ENCODE data around the gene CHST11.
"Not testable (repeated sequence)": the region's sequence is repeated elsewhere in the genome, so short reads cannot be mapped to it uniquely, and the experiment has no call there.

The CHST11 gene

DNA sequence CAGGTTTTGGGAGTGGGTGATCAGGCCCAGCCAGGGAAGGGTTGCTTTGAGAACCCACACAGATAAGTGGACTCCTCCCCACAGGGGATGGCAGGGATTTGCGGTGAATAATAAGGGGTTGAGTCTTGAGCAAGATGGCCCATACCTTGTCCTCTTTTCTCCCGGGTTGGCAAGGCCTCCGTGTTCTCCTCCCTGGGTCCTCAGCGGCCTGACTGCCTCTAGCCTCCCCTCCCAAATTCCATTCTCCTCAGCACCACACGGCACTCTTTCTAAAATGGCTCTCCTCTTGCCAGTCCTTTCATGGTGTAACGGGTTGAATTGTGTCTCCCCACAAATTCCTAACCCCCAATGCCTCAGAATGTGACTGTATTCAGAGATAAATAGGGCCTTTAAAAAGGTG, 70.0 kb downstream of the CHST11 start:
- Histone ChIP-seq H3K9me3 (ENCODE audit: control insufficient read depth, insufficient read depth, low read depth, low read length) (no peaks in the 10 kb centered on the region), H3K36me3 (ENCODE audit: control insufficient read depth in 2 of 2, insufficient read depth in 1 of 2, low read length in 2 of 2) (no peaks in the 10 kb centered on the region), H3K4me1 (ENCODE audit: control insufficient read depth, insufficient read depth, low read length) (peaks cover 10% of the 10 kb centered on the region; the same call in 1 of the 2 replicates), H3K27ac (ENCODE audit: extremely low read depth, low read depth, low read length) (no peak overlapping the region), H3K4me3 (ENCODE audit: low read depth, low read length) (no peak overlapping the region)
- POLR2A ChIA-PET = no interaction called here
- TF ChIP-seq ZNF544 (tag by site-specific recombination; IDR thresholded peaks at IDR 0.05) = no peak
- no peak for TF ChIP-seq KLF16 (tag by site-specific recombination; IDR thresholded peaks at IDR 0.05)
- TF ChIP-seq ZNF621 (tag by site-specific recombination; IDR thresholded peaks at IDR 0.05) = no peak
- TF ChIP-seq ZNF248 (tag by site-specific recombination; IDR thresholded peaks at IDR 0.05) = no peak
- TF ChIP-seq, protein P1, sequence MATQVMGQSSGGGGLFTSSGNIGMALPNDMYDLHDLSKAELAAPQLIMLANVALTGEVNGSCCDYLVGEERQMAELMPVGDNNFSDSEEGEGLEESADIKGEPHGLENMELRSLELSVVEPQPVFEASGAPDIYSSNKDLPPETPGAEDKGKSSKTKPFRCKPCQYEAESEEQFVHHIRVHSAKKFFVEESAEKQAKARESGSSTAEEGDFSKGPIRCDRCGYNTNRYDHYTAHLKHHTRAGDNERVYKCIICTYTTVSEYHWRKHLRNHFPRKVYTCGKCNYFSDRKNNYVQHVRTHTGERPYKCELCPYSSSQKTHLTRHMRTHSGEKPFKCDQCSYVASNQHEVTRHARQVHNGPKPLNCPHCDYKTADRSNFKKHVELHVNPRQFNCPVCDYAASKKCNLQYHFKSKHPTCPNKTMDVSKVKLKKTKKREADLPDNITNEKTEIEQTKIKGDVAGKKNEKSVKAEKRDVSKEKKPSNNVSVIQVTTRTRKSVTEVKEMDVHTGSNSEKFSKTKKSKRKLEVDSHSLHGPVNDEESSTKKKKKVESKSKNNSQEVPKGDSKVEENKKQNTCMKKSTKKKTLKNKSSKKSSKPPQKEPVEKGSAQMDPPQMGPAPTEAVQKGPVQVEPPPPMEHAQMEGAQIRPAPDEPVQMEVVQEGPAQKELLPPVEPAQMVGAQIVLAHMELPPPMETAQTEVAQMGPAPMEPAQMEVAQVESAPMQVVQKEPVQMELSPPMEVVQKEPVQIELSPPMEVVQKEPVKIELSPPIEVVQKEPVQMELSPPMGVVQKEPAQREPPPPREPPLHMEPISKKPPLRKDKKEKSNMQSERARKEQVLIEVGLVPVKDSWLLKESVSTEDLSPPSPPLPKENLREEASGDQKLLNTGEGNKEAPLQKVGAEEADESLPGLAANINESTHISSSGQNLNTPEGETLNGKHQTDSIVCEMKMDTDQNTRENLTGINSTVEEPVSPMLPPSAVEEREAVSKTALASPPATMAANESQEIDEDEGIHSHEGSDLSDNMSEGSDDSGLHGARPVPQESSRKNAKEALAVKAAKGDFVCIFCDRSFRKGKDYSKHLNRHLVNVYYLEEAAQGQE (tag by site-specific recombination; IDR thresholded peaks at IDR 0.05) = no peak
- no peak for TF ChIP-seq ZNF555 (tag by site-specific recombination; conservative IDR thresholded peaks at IDR 0.05)
- no peak for TF ChIP-seq ZNF560 (tag by site-specific recombination; IDR thresholded peaks at IDR 0.05; ENCODE audit: borderline replicate concordance)
- no peak for TF ChIP-seq BCL6B (tag by site-specific recombination; IDR thresholded peaks at IDR 0.05)
- TF ChIP-seq, protein P2, sequence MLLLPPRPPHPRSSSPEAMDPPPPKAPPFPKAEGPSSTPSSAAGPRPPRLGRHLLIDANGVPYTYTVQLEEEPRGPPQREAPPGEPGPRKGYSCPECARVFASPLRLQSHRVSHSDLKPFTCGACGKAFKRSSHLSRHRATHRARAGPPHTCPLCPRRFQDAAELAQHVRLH (tag by site-specific recombination; IDR thresholded peaks at IDR 0.05) = no peak
- TF ChIP-seq ZNF311 (tag by site-specific recombination; IDR thresholded peaks at IDR 0.05; ENCODE audit: borderline replicate concordance) = no peak
- no peak for TF ChIP-seq ZNF211 (tag by site-specific recombination; IDR thresholded peaks at IDR 0.05; ENCODE audit: low read depth)
- no peak for TF ChIP-seq ZNF600 (tag by site-specific recombination; IDR thresholded peaks at IDR 0.05)
- TF ChIP-seq, protein P3, sequence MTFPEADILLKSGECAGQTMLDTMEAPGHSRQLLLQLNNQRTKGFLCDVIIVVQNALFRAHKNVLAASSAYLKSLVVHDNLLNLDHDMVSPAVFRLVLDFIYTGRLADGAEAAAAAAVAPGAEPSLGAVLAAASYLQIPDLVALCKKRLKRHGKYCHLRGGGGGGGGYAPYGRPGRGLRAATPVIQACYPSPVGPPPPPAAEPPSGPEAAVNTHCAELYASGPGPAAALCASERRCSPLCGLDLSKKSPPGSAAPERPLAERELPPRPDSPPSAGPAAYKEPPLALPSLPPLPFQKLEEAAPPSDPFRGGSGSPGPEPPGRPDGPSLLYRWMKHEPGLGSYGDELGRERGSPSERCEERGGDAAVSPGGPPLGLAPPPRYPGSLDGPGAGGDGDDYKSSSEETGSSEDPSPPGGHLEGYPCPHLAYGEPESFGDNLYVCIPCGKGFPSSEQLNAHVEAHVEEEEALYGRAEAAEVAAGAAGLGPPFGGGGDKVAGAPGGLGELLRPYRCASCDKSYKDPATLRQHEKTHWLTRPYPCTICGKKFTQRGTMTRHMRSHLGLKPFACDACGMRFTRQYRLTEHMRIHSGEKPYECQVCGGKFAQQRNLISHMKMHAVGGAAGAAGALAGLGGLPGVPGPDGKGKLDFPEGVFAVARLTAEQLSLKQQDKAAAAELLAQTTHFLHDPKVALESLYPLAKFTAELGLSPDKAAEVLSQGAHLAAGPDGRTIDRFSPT (tag by site-specific recombination; IDR thresholded peaks at IDR 0.05) = no peak
- no peak for TF ChIP-seq ZNF837 (tag by site-specific recombination; IDR thresholded peaks at IDR 0.05)
- no peak for TF ChIP-seq EGR2 (tag by site-specific recombination; IDR thresholded peaks at IDR 0.05; ENCODE audit: low read depth)
- CTCF ChIA-PET = interaction anchor here (0.7 kb wide), 1 partner anchor 144 kb away, joined by 3 read pairs; no protein-coding TSS in a partner anchor

DNA sequence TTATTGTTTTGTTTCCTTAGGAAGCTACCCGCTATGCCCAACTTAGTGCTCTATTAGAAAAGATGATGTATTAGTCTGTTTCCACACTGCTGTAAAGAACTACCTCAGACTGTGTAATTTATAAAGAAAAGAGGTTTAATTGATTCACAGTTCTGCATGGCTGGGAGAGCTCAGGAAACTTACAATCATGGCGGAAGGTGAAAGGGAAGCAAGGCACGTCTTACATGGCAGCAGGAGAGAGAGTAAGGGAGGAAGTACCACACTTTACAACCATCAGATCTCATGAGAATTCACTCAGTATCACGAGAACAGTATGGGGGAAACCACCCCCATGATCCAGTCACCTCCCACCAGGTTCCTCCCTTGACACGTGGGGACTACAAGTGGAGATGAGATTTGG, 70.9 kb downstream of the CHST11 start:
- H3K27ac ChIP-seq (ENCODE audit: extremely low read depth, low read depth, low read length); H3K9me3 ChIP-seq (ENCODE audit: control insufficient read depth, insufficient read depth, low read depth, low read length); H3K4me3 ChIP-seq (ENCODE audit: low read depth, low read length); H3K36me3 ChIP-seq (ENCODE audit: control insufficient read depth in 2 of 2, insufficient read depth in 1 of 2, low read length in 2 of 2); POLR2A ChIA-PET: not testable (repeated sequence)
- H3K4me1 ChIP-seq (ENCODE audit: control insufficient read depth, insufficient read depth, low read length) = peaks cover 10% of the 10 kb centered on the region; the same call in 1 of the 2 replicates
- CTCF ChIA-PET = interaction anchor here (0.5 kb wide), 1 partner anchor 351 kb away, joined by 3 read pairs; no protein-coding TSS in a partner anchor

All from HEK293 (cell line).